Parathyroid adenoma (tissue), 2 donors: ENCODE results near the gene ASCL4.

Experiments used
- H2AFZ ChIP-seq: fragments of 300-600 bp; sonication (generic); one replicate; pipeline ENCODE4 v1.7.0; 2017; ENCODE audit warnings: antibody characterized with exemption, mild to moderate bottlenecking
- H3K27ac ChIP-seq: fragments of 300-600 bp; sonication (generic); one replicate; pipeline ENCODE4 v1.7.0; 2017
- H3K27me3 ChIP-seq: fragments of 300-600 bp; sonication (generic); one replicate; pipeline ENCODE4 v1.7.0; 2017; ENCODE audit warnings: low read length; ENCODE audit not compliant: control insufficient read depth, insufficient read depth
- H3K36me3 ChIP-seq: fragments of 300-600 bp; sonication (generic); one replicate; pipeline ENCODE4 v1.7.0; 2017; ENCODE audit warnings: low read length; ENCODE audit not compliant: control insufficient read depth, insufficient read depth
- H3K4me1 ChIP-seq: fragments of 300-600 bp; sonication (generic); one replicate; pipeline ENCODE4 v1.7.0; 2017; ENCODE audit warnings: control low read depth
- H3K4me2 ChIP-seq: fragments of 300-600 bp; sonication (generic); one replicate; pipeline ENCODE4 v1.7.0; 2017; ENCODE audit warnings: low read length
- H3K4me3 ChIP-seq: fragments of 300-600 bp; sonication (generic); one replicate; pipeline ENCODE4 v1.7.0; 2017; ENCODE audit warnings: low read depth, low read length
- H3K79me2 ChIP-seq: fragments of 300-600 bp; sonication (generic); one replicate; pipeline ENCODE4 v1.7.0; 2017; ENCODE audit warnings: control low read depth
- H3K9ac ChIP-seq: fragments of 300-600 bp; sonication (generic); one replicate; pipeline ENCODE4 v1.7.0; 2017; ENCODE audit warnings: mild to moderate bottlenecking
- H3K9me3 ChIP-seq: fragments of 300-600 bp; sonication (generic); one replicate; pipeline ENCODE4 v1.7.0; 2017; ENCODE audit warnings: low read length; ENCODE audit not compliant: control insufficient read depth
- TF ChIP-seq, protein P1 (sequence below): fragments of 300-600 bp; sonication (generic); IDR thresholded peaks from one replicate; pipeline ENCODE4 v1.7.0; 2017; ENCODE audit warnings: antibody characterized with exemption, mild to moderate bottlenecking
- donor health status: primary hyperparathyroidism.

ASCL4 gene

DNA sequence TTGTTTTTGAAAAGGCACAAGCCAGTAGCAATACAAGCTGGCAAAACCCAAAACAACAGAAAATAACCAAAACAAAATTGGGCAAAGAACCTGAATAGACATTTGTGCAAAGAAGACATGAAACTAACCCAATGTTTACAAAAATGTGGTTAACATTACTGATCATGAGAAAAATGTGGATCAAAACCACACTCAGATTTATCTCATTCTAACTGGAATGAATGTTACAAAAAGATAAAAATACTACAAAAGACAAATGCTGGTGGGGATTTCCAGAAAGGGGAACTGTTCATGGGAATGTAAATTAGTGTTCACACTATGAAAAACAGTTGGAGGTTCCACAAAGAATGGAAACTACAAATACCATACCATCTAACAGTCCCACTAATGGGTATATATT is 26.6 kb downstream of the ASCL4 start:
- Histone ChIP-seq H3K9me3 (no peaks in the 10 kb centered on the region), H3K9ac (no peak overlapping the region), H3K36me3 (no peaks in the 10 kb centered on the region), H2AFZ (no peak overlapping the region), H3K4me1 (no peaks in the 10 kb centered on the region), H3K79me2 (no peaks in the 10 kb centered on the region), H3K4me2 (no peak overlapping the region), H3K4me3 (no peak overlapping the region), H3K27ac (no peak overlapping the region), H3K27me3 (no peaks in the 10 kb centered on the region)
- TF ChIP-seq, protein P1, sequence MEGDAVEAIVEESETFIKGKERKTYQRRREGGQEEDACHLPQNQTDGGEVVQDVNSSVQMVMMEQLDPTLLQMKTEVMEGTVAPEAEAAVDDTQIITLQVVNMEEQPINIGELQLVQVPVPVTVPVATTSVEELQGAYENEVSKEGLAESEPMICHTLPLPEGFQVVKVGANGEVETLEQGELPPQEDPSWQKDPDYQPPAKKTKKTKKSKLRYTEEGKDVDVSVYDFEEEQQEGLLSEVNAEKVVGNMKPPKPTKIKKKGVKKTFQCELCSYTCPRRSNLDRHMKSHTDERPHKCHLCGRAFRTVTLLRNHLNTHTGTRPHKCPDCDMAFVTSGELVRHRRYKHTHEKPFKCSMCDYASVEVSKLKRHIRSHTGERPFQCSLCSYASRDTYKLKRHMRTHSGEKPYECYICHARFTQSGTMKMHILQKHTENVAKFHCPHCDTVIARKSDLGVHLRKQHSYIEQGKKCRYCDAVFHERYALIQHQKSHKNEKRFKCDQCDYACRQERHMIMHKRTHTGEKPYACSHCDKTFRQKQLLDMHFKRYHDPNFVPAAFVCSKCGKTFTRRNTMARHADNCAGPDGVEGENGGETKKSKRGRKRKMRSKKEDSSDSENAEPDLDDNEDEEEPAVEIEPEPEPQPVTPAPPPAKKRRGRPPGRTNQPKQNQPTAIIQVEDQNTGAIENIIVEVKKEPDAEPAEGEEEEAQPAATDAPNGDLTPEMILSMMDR = no peak

DNA sequence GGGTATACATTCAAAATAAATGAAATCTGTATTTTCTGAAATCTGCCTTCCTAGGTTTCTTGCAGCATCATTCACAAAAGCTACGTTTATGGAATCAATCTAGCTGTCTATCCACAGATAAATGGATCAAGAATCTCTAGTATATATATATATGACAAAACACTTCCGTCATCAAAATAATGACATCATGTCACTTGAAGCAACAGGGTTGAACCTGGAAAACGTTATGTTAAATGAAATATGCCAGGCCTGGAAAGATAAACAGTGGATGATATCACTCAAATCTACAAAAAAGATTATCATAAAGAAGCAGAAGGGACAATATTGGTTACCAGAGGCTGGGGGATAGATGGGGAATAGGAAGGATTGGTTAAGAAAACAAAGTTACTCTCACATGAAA is 28.6 kb downstream of the ASCL4 start:
- Histone ChIP-seq H2AFZ (no peak overlapping the region), H3K4me3 (no peak overlapping the region), H3K4me2 (no peak overlapping the region), H3K27me3 (no peaks in the 10 kb centered on the region), H3K4me1 (no peaks in the 10 kb centered on the region), H3K36me3 (no peaks in the 10 kb centered on the region), H3K9me3 (no peaks in the 10 kb centered on the region), H3K27ac (no peak overlapping the region), H3K79me2 (no peaks in the 10 kb centered on the region), H3K9ac (no peak overlapping the region)
- TF ChIP-seq, protein P1 = no peak

DNA sequence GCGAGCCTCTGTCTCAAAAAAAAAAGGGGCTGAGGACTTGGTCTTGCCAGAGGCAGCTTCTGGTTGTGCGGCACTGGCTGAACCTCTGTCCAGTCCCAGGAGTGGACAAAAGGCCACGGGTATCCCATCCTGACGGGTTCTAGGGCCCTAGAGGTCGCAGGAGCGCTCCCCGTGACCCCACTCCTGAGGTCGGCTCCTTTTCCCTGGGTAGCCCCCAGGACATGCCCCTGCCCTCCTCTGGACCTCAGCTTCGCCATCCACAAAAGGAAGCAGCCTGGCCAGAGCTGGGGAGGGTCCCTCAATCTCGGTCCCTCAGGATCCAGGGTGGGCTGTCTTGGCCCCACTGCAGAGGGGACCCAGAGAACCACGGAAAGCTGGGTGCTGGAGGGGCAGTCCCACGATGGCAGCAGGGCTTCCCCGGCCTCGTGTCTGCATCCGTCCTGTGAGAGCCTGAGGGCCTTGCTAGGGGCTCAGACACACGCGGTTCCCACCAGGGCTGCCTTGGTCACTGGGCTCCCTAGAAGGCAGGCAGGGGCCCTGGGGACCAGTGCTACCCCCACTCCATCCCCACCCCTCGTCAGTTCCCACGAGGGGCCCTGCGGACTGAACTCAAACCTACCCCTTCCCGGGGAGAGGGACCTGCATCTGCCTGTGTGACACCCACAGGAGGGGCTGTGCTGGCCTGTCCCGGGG is 31.1 kb downstream of the ASCL4 start:
- no peak overlapping the region for H3K4me2 ChIP-seq
- TF ChIP-seq, protein P1 = no peak
- H3K9me3 ChIP-seq = no peaks in the 10 kb centered on the region

DNA sequence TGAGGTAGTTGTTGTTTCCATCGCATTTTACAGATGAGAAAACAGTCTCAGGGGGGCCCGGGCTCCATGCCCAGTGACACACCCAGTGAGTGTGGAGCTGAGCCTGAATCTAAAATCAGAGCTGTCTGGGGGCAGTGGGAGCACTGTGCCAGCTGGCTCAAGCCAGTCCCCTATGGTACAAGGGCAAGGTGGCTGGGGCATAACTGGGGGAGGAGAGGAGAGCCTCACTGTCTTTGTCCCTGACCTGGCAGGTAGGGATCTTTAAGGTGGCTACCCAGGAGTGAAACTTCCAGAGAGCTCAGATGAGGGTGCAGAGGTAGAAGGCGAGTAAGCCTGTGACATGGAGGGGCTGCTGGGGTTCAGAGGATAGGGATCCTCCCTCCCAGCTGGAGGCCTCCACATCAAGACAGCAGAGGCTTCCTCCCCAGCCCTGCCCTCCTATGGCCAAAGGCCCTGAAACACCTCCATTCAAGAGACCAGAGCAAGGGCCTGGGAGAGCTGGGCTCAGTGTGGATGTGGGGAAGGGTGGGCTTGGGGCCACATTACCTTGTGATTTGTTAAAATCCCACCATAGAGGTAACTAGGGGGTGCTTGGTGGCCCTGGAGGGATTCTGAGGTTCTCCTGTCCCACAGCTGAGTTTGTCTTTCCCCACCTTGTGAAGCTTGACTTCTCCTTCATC is 33.1 kb downstream of the ASCL4 start:
- no peaks in the 10 kb centered on the region for H3K27me3 ChIP-seq
- H3K4me1 ChIP-seq = no peaks in the 10 kb centered on the region
- no peaks in the 10 kb centered on the region for H3K9me3 ChIP-seq
- no peak overlapping the region for H3K9ac ChIP-seq
- H3K4me2 ChIP-seq = no peak overlapping the region
- TF ChIP-seq, protein P1 = no peak
- no peaks in the 10 kb centered on the region for H3K79me2 ChIP-seq
- no peak overlapping the region for H3K27ac ChIP-seq
- no peaks in the 10 kb centered on the region for H3K36me3 ChIP-seq
- H3K4me3 ChIP-seq = no peak overlapping the region
- H2AFZ ChIP-seq = no peak overlapping the region

More for the DNA sequence above, 31.1 kb downstream of the ASCL4 start:
- no peak overlapping the region for H2AFZ ChIP-seq
- H3K4me3 ChIP-seq = no peak overlapping the region
- no peaks in the 10 kb centered on the region for H3K27me3 ChIP-seq
- no peaks in the 10 kb centered on the region for H3K4me1 ChIP-seq
- no peaks in the 10 kb centered on the region for H3K36me3 ChIP-seq
- H3K27ac ChIP-seq = no peak overlapping the region
- no peak overlapping the region for H3K9ac ChIP-seq
- no peaks in the 10 kb centered on the region for H3K79me2 ChIP-seq
